Daoy (cell line): ENCODE data around the gene ENPEP. TPM values are rescaled to one million over a fixed set of nuclear protein-coding genes. Genes with fewer than 3 reads are reported as not detected.

Experiments used
- DNase-seq: peaks from one replicate; pipeline ENCODE4 v3.0.0-alpha.2; 2015; ENCODE audit warnings: low read depth
- total RNA-seq: library from RNA; depleted of rRNA; stranded (reverse); fragments of >200 nt; shearing (Covaris generic); gene quantifications from 2 replicates; pipeline ENCODE4 v1.2.3, GENCODE V29; 2014; rRNA removed

ENPEP gene
- total RNA-seq, 1 experiment from 2014 or later, result 0.34 TPM

- no peak for DNase-seq
These were observed 133.2 kb downstream of the ENPEP start for GRCh38 chr4:110609044-110609750.

- no peak for DNase-seq
These were observed 134.6 kb downstream of the ENPEP start for GRCh38 chr4:110610620-110610939.

- DNase-seq, result no peak
These were observed 135.2 kb downstream of the ENPEP start for GRCh38 chr4:110610940-110611831.

- DNase-seq, result no peak
These were observed 136.1 kb downstream of the ENPEP start for GRCh38 chr4:110611968-110612447.

GRCh38 chr4:110612631-110613269 lies 136.8 kb downstream of the ENPEP start:
- DNase-seq, result no peak

GRCh38 chr4:110613745-110614144 lies 137.8 kb downstream of the ENPEP start:
- no peak for DNase-seq

GRCh38 chr4:110614173-110614963 lies 138.4 kb downstream of the ENPEP start:
- no peak for DNase-seq

Other genes with a start within 250 kb of the ENPEP start
- gene PITX2, start 146.9 kb downstream of the ENPEP start, total RNA-seq, result 1.3 and 2.7 TPM in 2 replicates